ENCODE data around the gene RAPGEF3. TPM values are rescaled to one million over a fixed set of nuclear protein-coding genes. Genes with fewer than 3 reads are reported as not detected.

The RAPGEF3 gene
- total RNA-seq, 1 donor from 2014 or later = 165 TPM

DNA sequence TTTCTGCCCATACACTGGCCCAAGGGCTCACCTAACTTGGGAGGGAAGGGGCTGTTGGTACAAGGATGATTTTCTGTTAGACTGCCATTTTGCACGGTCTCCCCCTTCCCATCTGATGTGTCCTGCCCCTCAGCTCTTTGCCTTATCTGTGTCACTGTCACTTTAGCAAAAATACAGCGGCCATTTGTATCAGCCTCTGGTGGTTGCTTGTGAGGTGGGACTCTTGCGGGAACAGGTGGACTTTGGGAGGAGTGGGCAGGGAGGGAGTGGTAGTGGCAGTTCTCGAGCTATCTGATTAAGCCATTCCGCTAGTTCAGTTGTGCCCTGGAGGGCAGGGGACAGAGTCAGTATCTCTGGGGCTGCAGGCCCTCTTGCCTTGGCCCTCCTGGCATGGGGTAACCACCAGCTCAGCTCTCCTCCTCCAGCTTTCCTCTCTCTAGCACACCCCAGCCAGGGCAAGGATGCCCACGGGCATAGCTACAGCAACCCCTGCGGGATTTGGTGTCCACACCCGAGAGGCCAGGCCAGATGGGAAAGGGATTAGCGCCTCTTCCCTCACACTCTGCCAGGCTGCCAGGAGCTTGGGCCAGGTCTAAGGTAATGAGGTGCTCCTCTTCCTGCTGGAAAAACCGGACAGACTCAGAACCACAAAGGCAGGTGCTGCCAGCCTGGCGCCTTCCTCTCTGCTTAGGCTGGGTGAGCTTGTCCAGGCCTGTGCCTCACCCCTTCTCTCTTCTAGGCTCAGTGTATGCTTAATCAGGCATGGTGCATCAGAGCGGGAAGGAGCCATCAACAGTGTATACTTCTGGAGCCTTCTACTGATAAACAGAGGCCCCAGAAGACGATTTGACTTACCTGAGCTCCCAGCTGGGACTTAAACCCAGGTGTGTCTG lies 23.0 kb upstream of the RAPGEF3 start:
- H3K27me3 ChIP-seq = no peaks in the 10 kb centered on the region
- H3K9me3 ChIP-seq = no peaks in the 10 kb centered on the region
- TF ChIP-seq, protein P1, sequence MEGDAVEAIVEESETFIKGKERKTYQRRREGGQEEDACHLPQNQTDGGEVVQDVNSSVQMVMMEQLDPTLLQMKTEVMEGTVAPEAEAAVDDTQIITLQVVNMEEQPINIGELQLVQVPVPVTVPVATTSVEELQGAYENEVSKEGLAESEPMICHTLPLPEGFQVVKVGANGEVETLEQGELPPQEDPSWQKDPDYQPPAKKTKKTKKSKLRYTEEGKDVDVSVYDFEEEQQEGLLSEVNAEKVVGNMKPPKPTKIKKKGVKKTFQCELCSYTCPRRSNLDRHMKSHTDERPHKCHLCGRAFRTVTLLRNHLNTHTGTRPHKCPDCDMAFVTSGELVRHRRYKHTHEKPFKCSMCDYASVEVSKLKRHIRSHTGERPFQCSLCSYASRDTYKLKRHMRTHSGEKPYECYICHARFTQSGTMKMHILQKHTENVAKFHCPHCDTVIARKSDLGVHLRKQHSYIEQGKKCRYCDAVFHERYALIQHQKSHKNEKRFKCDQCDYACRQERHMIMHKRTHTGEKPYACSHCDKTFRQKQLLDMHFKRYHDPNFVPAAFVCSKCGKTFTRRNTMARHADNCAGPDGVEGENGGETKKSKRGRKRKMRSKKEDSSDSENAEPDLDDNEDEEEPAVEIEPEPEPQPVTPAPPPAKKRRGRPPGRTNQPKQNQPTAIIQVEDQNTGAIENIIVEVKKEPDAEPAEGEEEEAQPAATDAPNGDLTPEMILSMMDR (IDR thresholded peaks at IDR 0.05) = no peak
- intact Hi-C loops (cut with DNase I) = loop anchor here (2.0 kb wide), 1 partner anchor 133 kb away; no protein-coding TSS in a partner anchor
- no peak overlapping the region for H3K4me3 ChIP-seq
- H3K36me3 ChIP-seq = peaks cover 43 to 53% of the 10 kb centered on the region in 2 donors
- H3K4me1 ChIP-seq = peaks cover 17 to 28% of the 10 kb centered on the region in 2 donors
- H3K27ac ChIP-seq = peak overlapping the region in 1 of 2 donors; percentile 28
- no peak for DNase-seq (ENCODE audit: low spot score in 2 of 2)

GRCh38 chr12:47779943-47780504 lies 21.3 kb upstream of the RAPGEF3 start:
- H3K9me3 ChIP-seq = no peaks in the 10 kb centered on the region
- DNase-seq (ENCODE audit: low spot score in 2 of 2) = no peak
- intact Hi-C loops (cut with DNase I) = loop anchor here (1.0 to 2.0 kb wide), 4 partner anchors 38 to 131 kb away; no protein-coding TSS in a partner anchor
- H3K27me3 ChIP-seq = no peaks in the 10 kb centered on the region
- TF ChIP-seq, protein P1 (IDR thresholded peaks at IDR 0.05) = no peak
- peak overlapping the region; percentile 53 to 62 for H3K27ac ChIP-seq
- peaks cover 31 to 45% of the 10 kb centered on the region in 2 donors for H3K4me1 ChIP-seq
- peaks cover 27 to 36% of the 10 kb centered on the region in 2 donors for H3K36me3 ChIP-seq
- no peak overlapping the region for H3K4me3 ChIP-seq

DNA sequence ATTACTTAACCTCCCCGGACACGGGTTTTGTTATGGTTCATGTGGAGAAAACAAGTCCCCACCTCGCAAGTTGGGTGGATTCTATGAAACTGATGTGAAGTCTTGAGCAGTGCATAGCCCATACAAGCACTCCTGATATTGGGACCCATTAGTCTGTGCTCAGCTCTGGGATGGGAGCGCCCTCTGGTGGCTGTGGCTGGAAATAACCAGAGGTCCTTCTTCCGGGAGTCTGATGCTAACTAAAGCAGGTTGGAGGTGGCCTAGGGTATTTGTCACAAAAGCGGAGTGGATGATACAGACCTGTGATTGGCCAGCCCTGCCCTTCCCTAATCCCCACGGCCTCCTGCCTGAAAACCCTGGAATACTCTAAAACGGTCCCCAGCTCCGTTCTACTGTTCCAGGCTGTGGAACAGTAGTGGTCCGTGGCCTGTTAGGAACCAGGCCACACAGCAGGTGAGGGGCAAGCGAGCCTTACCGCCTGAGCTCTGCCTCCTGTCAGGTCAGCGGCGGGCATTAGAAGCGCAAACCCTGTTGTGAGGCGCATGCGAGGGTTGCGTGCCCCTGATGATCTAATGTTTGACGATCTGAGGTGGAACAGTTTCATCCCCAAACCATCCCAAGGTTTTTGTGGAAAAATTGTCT lies 20.7 kb upstream of the RAPGEF3 start:
- H3K36me3 ChIP-seq = peaks cover 21 to 30% of the 10 kb centered on the region in 2 donors
- peaks cover 37 to 51% of the 10 kb centered on the region in 2 donors for H3K4me1 ChIP-seq
- H3K27me3 ChIP-seq = no peaks in the 10 kb centered on the region
- peak; percentile 63 to 96 for DNase-seq (ENCODE audit: low spot score in 2 of 2)
- peak overlapping the region; percentile 53 to 88 for H3K27ac ChIP-seq
- TF ChIP-seq, protein P1 (IDR thresholded peaks at IDR 0.05) = peak; percentile 87 to 95 (median 92)
- no peaks in the 10 kb centered on the region for H3K9me3 ChIP-seq
- intact Hi-C loops (cut with DNase I) = loop anchor here (1.0 kb wide), 3 partner anchors 37 to 64 kb away; no protein-coding TSS in a partner anchor
- H3K4me3 ChIP-seq = no peak overlapping the region

GRCh38 chr12:47778881-47779280 lies 20.2 kb upstream of the RAPGEF3 start:
- no peaks in the 10 kb centered on the region for H3K9me3 ChIP-seq
- DNase-seq (ENCODE audit: low spot score in 2 of 2) = no peak
- H3K36me3 ChIP-seq = peaks cover 16 to 25% of the 10 kb centered on the region in 2 donors
- TF ChIP-seq, protein P1 (IDR thresholded peaks at IDR 0.05) = no peak
- H3K27me3 ChIP-seq = no peaks in the 10 kb centered on the region
- no peak overlapping the region for H3K4me3 ChIP-seq
- peaks cover 37 to 55% of the 10 kb centered on the region in 2 donors for H3K4me1 ChIP-seq
- H3K27ac ChIP-seq = peak overlapping the region in 1 of 2 donors; percentile 88
- intact Hi-C loops (cut with DNase I) = loop anchor here (1.0 kb wide), 3 partner anchors 37 to 64 kb away; no protein-coding TSS in a partner anchor

DNA sequence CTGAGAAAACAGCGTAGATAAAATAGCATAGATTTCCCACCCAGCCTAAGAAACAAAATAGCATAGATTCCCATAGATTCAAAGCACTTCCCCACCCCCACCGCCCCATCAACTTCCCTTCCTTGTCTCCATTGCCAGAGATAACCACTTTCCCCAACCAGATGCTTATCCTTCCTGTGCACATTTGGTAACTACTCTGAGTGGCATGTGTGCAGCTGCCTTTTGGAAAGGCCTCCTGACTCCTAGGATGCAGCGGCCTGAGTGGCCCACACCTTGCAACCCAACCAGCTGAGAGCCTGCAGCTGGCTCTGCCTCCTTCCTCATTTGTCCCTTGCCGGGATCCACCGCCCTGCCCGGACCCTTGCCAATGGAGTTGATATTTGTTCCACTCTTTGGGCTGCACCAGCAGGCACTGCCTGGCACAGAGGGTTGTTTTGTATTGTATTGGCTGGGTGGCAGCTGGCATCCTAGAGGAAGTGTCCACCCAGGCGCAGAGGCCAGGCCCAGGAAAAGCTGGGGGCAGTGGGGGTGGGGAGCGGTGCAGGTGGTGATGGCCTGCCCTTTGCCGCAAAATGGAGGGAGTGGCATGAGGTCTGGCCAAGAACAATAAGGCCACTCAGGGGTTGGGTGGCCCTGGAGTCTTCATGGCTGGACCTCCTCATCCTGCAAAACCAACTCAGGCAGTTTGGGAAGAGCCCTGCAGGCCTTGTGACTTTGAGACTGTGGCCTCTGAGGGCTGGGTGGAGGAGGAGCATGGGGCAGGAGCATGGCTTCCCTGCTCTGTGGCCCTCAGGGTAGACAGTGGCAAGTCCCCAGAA lies 19.3 kb upstream of the RAPGEF3 start:
- Histone ChIP-seq H3K4me3 (no peak overlapping the region), H3K27ac (peak overlapping the region; percentile 80 to 88), H3K9me3 (no peaks in the 10 kb centered on the region), H3K27me3 (no peaks in the 10 kb centered on the region), H3K4me1 (peaks cover 37 to 56% of the 10 kb centered on the region in 2 donors), H3K36me3 (peaks cover 9 to 15% of the 10 kb centered on the region in 2 donors)
- TF ChIP-seq, protein P1 (IDR thresholded peaks at IDR 0.05) = no peak
- intact Hi-C loops (cut with DNase I) = no loop called here
- DNase-seq (ENCODE audit: low spot score in 2 of 2) = no peak
